A673 (cell line): ENCODE data around the gene PCBD2. TPM values are rescaled to one million over a fixed set of nuclear protein-coding genes. Genes with fewer than 3 reads are reported as not detected.

Experiments
- BruUV-seq: library from RNA; stranded (reverse); fragments of 400-500 nt; replicated peaks from 2 replicates; lab custom pipeline; 2021; lab: Mats Ljungman, UMichigan
- CTCF ChIA-PET: fragments of 300-600 bp; sonication (Branson Sonifier 250); formaldehyde crosslinking; loops from one replicate; lab custom pipeline; 2022; ENCODE audit warnings: antibody characterized with exemption; lab: Charles Lee
- POLR2A ChIA-PET: fragments of 300-600 bp; sonication (Branson Sonifier 250); formaldehyde crosslinking; loops from one replicate; lab custom pipeline; 2022; ENCODE audit warnings: antibody characterized with exemption; ENCODE audit not compliant: low non-redundant PET; lab: Charles Lee
- DNase-seq: peaks from one replicate; pipeline ENCODE4 v3.0.0-alpha.2; 2015; ENCODE audit warnings: low spot score
- H3K27ac ChIP-seq: fragments of 200-600 bp; sonication (generic); 2 replicates; pipeline ENCODE4 v1.5.1; 2016; ENCODE audit warnings: mixed run types, low read depth, mild to moderate bottlenecking, mixed read lengths, antibody characterized with exemption, low read length; ENCODE audit not compliant: poor library complexity, severe bottlenecking
- H3K27me3 ChIP-seq: fragments of 200-600 bp; sonication (generic); replicated peaks from 2 replicates; pipeline ENCODE4 v1.6.1; 2017; ENCODE audit warnings: mixed run types, low read depth, mild to moderate bottlenecking, mixed read lengths, antibody characterized with exemption, low read length; ENCODE audit not compliant: insufficient read depth, poor library complexity
- H3K36me3 ChIP-seq: fragments of 200-600 bp; sonication (generic); 2 replicates; pipeline ENCODE4 v1.6.1; 2016; ENCODE audit warnings: mixed run types, mild to moderate bottlenecking, mixed read lengths, antibody characterized with exemption, low read length; ENCODE audit not compliant: insufficient read depth, poor library complexity, severe bottlenecking
- H3K4me1 ChIP-seq: fragments of 200-600 bp; sonication (generic); 2 replicates; pipeline ENCODE4 v1.6.1; 2017; ENCODE audit warnings: mixed run types, mild to moderate bottlenecking, mixed read lengths, antibody characterized with exemption, low read length; ENCODE audit not compliant: insufficient read depth, poor library complexity, severe bottlenecking
- H3K4me3 ChIP-seq: fragments of 200-600 bp; sonication (generic); 2 replicates; pipeline ENCODE4 v1.5.1; 2016; ENCODE audit warnings: low read depth, mixed run types, mild to moderate bottlenecking, mixed read lengths, low read length; ENCODE audit not compliant: poor library complexity, severe bottlenecking
- H3K9me3 ChIP-seq: fragments of 200-600 bp; sonication (generic); 2 replicates; pipeline ENCODE4 v1.6.1; 2016; ENCODE audit warnings: mixed run types, low read depth, mild to moderate bottlenecking, mixed read lengths, antibody characterized with exemption, low read length; ENCODE audit not compliant: poor library complexity, severe bottlenecking
- CTCF ChIP-seq: fragments of 300-800, 200-600 bp; sonication (generic); conservative IDR thresholded peaks from 2 replicates; pipeline ENCODE4 v1.5.1; 2017; ENCODE audit warnings: low read depth, mild to moderate bottlenecking, antibody characterized with exemption, low read length, moderate library complexity, mixed read lengths
- EZH2 ChIP-seq: fragments of 200-600 bp; sonication (generic); IDR thresholded peaks from 2 replicates; pipeline ENCODE4 v1.6.1; 2017; ENCODE audit warnings: borderline replicate concordance, low read depth, mild to moderate bottlenecking, mixed read lengths, antibody characterized with exemption, low read length; ENCODE audit not compliant: poor library complexity, severe bottlenecking
- intact Hi-C: fragments of 100-400 bp; cut with micrococcal nuclease; formaldehyde crosslinking; loops from one replicate; pipeline ENCODE4 v1.10.0; 2022; ENCODE audit not compliant: unreplicated experiment
- total RNA-seq: library from RNA; stranded (reverse); gene quantifications from 2 replicates; pipeline ENCODE4 v1.2.3, GENCODE V29; 2021

The PCBD2 gene
- total RNA-seq, 1 experiment from 2014 or later, result 13.8 TPM

DNA sequence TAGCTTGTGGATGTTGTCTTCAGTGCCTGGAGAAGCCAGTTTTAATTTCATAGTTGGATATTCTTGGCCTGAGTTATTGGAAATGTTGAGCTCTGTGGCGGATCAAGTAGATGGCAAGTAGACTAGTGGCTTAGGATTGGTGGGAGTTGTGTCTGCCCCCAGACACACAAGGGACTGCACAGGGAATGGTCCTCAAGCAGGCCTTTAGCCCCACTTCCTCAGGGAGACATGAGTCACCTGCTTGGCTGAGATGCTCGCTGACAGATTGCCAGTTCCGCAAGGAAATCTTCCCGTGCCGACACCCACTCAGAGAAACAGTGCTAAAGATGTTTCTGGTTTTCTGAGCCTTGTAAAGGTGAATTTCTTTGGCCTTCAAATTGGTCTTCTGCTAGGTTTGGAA, 44.0 kb downstream of the PCBD2 start:
- DNase-seq, result no peak
- no peak overlapping the region for H3K4me3 ChIP-seq
- no peaks in the 10 kb centered on the region for H3K27me3 ChIP-seq
- TF ChIP-seq EZH2 (no peak), CTCF (no peak)
- no peaks in the 10 kb centered on the region for H3K36me3 ChIP-seq
- no peak overlapping the region for H3K27ac ChIP-seq
- intact Hi-C loops, result no loop called here
- no TSS peak for BruUV-seq
- ChIA-PET CTCF (no interaction called here), POLR2A (no interaction called here)
- H3K4me1 ChIP-seq, result no peaks in the 10 kb centered on the region
- peaks cover 3% of the 10 kb centered on the region for H3K9me3 ChIP-seq

DNA sequence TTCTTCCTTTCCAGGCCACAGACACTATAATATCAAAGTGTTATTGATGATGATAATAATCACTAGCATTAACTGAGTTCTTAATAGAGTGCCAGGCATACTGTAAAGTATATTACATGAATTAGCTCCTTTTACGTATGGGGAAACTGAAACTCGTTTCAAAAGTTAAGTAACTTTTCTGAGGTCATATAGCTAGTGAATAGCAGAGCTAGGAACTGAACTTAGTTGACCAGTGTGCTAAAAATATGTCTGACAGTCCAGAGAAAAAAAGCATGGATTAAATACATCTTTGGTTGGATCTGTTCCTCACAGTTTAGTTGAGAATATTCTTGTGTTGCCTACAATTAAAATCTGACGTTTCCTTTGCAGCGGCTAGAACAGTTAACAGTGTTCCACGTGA, 44.4 kb downstream of the PCBD2 start:
- Histone ChIP-seq H3K9me3 (peaks cover 7% of the 10 kb centered on the region), H3K4me3 (no peak overlapping the region), H3K4me1 (no peaks in the 10 kb centered on the region), H3K36me3 (no peaks in the 10 kb centered on the region), H3K27ac (no peak overlapping the region), H3K27me3 (no peaks in the 10 kb centered on the region)
- POLR2A ChIA-PET, result no interaction called here
- CTCF ChIA-PET, result no interaction called here
- no peak for DNase-seq
- no peak for TF ChIP-seq EZH2
- TF ChIP-seq CTCF, result no peak
- intact Hi-C loops, result no loop called here
- no TSS peak for BruUV-seq

GRCh38 chr5:134957920-134958608, 53.1 kb downstream of the PCBD2 start:
- POLR2A ChIA-PET, result no interaction called here
- no peaks in the 10 kb centered on the region for H3K36me3 ChIP-seq

More at GRCh38 chr5:134957920-134958608, 53.1 kb downstream of the PCBD2 start:
- Histone ChIP-seq H3K4me1 (no peaks in the 10 kb centered on the region), H3K4me3 (no peak overlapping the region), H3K27me3 (no peaks in the 10 kb centered on the region), H3K9me3 (peaks cover 11% of the 10 kb centered on the region), H3K27ac (no peak overlapping the region)
- BruUV-seq, result no TSS peak
- TF ChIP-seq EZH2 (no peak), CTCF (no peak)
- DNase-seq, result no peak
- CTCF ChIA-PET, result no interaction called here
- intact Hi-C loops, result no loop called here
